ENCODE results near the gene PXDC1.

DNA sequence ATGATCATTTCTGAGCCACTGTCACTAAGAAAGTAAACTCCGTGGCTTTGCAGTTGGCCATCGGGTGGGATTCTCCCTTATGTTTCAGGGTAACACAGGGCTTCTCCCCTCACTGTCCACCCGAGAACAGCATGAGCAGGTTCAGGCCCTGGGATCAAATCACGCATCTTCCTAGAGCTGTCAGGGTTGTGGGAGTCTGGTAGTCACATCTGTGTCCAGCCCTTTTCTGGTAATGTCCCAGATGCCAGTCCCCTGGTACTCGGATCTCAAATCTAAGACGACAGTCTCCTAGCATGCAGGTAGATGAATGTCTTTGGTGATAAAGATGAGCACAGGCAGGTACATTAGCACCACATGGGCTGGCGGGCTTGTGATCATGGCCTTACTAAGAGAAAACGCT is 4.8 kb downstream of the PXDC1 start:
- TF ChIP-seq, protein P1, sequence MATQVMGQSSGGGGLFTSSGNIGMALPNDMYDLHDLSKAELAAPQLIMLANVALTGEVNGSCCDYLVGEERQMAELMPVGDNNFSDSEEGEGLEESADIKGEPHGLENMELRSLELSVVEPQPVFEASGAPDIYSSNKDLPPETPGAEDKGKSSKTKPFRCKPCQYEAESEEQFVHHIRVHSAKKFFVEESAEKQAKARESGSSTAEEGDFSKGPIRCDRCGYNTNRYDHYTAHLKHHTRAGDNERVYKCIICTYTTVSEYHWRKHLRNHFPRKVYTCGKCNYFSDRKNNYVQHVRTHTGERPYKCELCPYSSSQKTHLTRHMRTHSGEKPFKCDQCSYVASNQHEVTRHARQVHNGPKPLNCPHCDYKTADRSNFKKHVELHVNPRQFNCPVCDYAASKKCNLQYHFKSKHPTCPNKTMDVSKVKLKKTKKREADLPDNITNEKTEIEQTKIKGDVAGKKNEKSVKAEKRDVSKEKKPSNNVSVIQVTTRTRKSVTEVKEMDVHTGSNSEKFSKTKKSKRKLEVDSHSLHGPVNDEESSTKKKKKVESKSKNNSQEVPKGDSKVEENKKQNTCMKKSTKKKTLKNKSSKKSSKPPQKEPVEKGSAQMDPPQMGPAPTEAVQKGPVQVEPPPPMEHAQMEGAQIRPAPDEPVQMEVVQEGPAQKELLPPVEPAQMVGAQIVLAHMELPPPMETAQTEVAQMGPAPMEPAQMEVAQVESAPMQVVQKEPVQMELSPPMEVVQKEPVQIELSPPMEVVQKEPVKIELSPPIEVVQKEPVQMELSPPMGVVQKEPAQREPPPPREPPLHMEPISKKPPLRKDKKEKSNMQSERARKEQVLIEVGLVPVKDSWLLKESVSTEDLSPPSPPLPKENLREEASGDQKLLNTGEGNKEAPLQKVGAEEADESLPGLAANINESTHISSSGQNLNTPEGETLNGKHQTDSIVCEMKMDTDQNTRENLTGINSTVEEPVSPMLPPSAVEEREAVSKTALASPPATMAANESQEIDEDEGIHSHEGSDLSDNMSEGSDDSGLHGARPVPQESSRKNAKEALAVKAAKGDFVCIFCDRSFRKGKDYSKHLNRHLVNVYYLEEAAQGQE (IDR thresholded peaks at IDR 0.05; ENCODE audit: low read depth) = no peak
- TF ChIP-seq EZH2 (IDR thresholded peaks at IDR 0.05) = no peak
- TF ChIP-seq, protein P2, sequence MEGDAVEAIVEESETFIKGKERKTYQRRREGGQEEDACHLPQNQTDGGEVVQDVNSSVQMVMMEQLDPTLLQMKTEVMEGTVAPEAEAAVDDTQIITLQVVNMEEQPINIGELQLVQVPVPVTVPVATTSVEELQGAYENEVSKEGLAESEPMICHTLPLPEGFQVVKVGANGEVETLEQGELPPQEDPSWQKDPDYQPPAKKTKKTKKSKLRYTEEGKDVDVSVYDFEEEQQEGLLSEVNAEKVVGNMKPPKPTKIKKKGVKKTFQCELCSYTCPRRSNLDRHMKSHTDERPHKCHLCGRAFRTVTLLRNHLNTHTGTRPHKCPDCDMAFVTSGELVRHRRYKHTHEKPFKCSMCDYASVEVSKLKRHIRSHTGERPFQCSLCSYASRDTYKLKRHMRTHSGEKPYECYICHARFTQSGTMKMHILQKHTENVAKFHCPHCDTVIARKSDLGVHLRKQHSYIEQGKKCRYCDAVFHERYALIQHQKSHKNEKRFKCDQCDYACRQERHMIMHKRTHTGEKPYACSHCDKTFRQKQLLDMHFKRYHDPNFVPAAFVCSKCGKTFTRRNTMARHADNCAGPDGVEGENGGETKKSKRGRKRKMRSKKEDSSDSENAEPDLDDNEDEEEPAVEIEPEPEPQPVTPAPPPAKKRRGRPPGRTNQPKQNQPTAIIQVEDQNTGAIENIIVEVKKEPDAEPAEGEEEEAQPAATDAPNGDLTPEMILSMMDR (IDR thresholded peaks at IDR 0.05 in 2 of 3, conservative IDR thresholded peaks at IDR 0.05 in 1 of 3; ENCODE audit: borderline replicate concordance in 1 of 3, insufficient read depth in 1 of 3, low read depth in 2 of 3, low read length in 2 of 3) = no peak
- TF ChIP-seq, protein P3, sequence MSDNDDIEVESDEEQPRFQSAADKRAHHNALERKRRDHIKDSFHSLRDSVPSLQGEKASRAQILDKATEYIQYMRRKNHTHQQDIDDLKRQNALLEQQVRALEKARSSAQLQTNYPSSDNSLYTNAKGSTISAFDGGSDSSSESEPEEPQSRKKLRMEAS (IDR thresholded peaks at IDR 0.05) = no peak
- no peak for TF ChIP-seq POLR2A (IDR thresholded peaks at IDR 0.05; ENCODE audit: borderline replicate concordance, extremely low read depth, insufficient read depth, insufficient read length)
- TF ChIP-seq POLR2AphosphoS5 (IDR thresholded peaks at IDR 0.05; ENCODE audit: low read depth, low read length) = no peak
- TF ChIP-seq SIN3A (IDR thresholded peaks at IDR 0.05; ENCODE audit: low read depth) = no peak
- no peak for TF ChIP-seq EGR1 (IDR thresholded peaks at IDR 0.05; ENCODE audit: low read depth)
- TF ChIP-seq SRF (IDR thresholded peaks at IDR 0.05; ENCODE audit: low read depth) = no peak
- no peak for TF ChIP-seq RAD21 (IDR thresholded peaks at IDR 0.05; ENCODE audit: low read depth)
- TF ChIP-seq, protein P4, sequence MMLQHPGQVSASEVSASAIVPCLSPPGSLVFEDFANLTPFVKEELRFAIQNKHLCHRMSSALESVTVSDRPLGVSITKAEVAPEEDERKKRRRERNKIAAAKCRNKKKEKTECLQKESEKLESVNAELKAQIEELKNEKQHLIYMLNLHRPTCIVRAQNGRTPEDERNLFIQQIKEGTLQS (IDR thresholded peaks at IDR 0.05) = no peak
- TF ChIP-seq YY1 (IDR thresholded peaks at IDR 0.05; ENCODE audit: extremely low read depth, insufficient replicate concordance, low read depth, low read length) = no peak
- TF ChIP-seq JUND (IDR thresholded peaks at IDR 0.05) = no peak
- no peak for TF ChIP-seq EZH2phosphoT487 (IDR thresholded peaks at IDR 0.05; ENCODE audit: borderline replicate concordance)
